Hepatocyte (in vitro differentiated cells): ENCODE results near the gene ARRB1.

Experiments
- CTCF ChIP-seq: fragments of 200-600 bp; sonication (generic); IDR thresholded peaks from 2 replicates; pipeline ENCODE4 v1.5.1; 2016; ENCODE audit warnings: antibody characterized with exemption, mild to moderate bottlenecking; ENCODE audit not compliant: poor library complexity
- EZH2phosphoT487 ChIP-seq: fragments of 200-600 bp; sonication (generic); IDR thresholded peaks from one replicate; pipeline ENCODE4 v1.6.1; 2018; ENCODE audit warnings: antibody characterized with exemption, mild to moderate bottlenecking, low read depth, moderate library complexity; ENCODE audit not compliant: unreplicated experiment, severe bottlenecking

- no peak for TF ChIP-seq EZH2phosphoT487
- TF ChIP-seq CTCF: peak; percentile 34
These were observed 80.5 kb downstream of the ARRB1 start for GRCh38 chr11:75270896-75271418.
